Upper lobe of left lung (tissue), 4 donors: ENCODE measurements around the gene SRD5A1.

Experiments used
- POLR2A ChIP-seq, 4 donors: fragments of 450-650 bp; IDR thresholded peaks; one replicate each; pipeline ENCODE4 v1.5.1; 2016 to 2017; ENCODE audit warnings: antibody characterized with exemption in 4 of 4, mild to moderate bottlenecking in 2 of 4
- POLR2AphosphoS5 ChIP-seq, 2 donors: sonication (generic); formaldehyde crosslinking; IDR thresholded peaks; one replicate each; pipeline ENCODE4 v1.5.1; 2017; ENCODE audit warnings: antibody characterized with exemption in 2 of 2
- TF ChIP-seq, protein P1 (sequence below), 6 experiments: fragments of 450-650 bp in 4 of 6; fragments of 200-600 bp in 2 of 6; sonication (generic) in 2 of 6; IDR thresholded peaks; one replicate each; pipeline ENCODE4 v1.5.1; 2016 to 2019; ENCODE audit warnings: antibody characterized with exemption in 6 of 6

GRCh38 chr5:6704361-6704851 is 71.2 kb downstream of the SRD5A1 start:
- no peak for TF ChIP-seq POLR2AphosphoS5 (IDR thresholded peaks at IDR 0.05)
- TF ChIP-seq, protein P1, sequence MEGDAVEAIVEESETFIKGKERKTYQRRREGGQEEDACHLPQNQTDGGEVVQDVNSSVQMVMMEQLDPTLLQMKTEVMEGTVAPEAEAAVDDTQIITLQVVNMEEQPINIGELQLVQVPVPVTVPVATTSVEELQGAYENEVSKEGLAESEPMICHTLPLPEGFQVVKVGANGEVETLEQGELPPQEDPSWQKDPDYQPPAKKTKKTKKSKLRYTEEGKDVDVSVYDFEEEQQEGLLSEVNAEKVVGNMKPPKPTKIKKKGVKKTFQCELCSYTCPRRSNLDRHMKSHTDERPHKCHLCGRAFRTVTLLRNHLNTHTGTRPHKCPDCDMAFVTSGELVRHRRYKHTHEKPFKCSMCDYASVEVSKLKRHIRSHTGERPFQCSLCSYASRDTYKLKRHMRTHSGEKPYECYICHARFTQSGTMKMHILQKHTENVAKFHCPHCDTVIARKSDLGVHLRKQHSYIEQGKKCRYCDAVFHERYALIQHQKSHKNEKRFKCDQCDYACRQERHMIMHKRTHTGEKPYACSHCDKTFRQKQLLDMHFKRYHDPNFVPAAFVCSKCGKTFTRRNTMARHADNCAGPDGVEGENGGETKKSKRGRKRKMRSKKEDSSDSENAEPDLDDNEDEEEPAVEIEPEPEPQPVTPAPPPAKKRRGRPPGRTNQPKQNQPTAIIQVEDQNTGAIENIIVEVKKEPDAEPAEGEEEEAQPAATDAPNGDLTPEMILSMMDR (IDR thresholded peaks at IDR 0.05): no peak
- TF ChIP-seq POLR2A (IDR thresholded peaks at IDR 0.05): no peak
